ENCODE data around the gene CHN2.

CHN2 gene

DNA sequence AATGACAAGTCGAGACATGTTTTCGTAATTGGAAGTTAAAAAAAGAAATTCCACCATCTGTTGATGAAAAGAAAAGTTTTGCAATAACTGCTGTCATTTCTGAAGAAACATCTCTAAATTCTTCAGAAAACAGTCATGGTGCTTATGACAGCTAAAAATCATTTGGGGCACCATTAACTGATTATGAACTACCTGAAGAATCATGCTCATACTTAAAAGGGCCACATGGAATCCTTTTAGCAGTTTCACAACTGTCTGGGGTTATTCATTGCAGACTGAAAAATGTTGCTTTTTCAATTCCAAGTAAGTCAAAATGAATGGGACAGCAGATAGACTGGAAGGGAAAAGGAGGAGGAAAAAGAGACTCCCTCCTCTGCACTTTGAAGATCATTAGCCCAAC lies 134.2 kb downstream of the CHN2 start:
- no peak for DNase-seq
- TF ChIP-seq, protein P1, sequence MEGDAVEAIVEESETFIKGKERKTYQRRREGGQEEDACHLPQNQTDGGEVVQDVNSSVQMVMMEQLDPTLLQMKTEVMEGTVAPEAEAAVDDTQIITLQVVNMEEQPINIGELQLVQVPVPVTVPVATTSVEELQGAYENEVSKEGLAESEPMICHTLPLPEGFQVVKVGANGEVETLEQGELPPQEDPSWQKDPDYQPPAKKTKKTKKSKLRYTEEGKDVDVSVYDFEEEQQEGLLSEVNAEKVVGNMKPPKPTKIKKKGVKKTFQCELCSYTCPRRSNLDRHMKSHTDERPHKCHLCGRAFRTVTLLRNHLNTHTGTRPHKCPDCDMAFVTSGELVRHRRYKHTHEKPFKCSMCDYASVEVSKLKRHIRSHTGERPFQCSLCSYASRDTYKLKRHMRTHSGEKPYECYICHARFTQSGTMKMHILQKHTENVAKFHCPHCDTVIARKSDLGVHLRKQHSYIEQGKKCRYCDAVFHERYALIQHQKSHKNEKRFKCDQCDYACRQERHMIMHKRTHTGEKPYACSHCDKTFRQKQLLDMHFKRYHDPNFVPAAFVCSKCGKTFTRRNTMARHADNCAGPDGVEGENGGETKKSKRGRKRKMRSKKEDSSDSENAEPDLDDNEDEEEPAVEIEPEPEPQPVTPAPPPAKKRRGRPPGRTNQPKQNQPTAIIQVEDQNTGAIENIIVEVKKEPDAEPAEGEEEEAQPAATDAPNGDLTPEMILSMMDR (IDR thresholded peaks at IDR 0.05), result no peak

DNA sequence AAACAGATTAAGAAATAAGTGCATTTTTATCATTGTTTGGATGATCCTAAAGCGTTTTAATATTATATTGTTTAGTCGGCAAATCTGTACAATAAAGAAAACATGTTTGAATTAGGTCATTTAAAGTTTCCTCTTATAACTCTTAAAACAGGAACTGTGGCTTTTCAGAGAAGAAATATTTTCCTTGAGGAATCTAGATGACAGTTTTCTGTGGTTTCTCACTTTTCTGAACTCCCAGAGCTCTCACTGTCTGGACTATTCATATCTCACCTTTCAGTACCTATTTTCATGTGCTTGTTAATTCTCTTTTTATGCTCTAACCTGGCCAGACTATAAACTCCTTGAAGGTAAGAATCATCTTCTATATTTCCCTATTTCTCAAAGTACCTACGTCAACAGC lies 135.1 kb downstream of the CHN2 start:
- H3K9me3 ChIP-seq, result no peaks in the 10 kb centered on the region
- no peak overlapping the region for H3K4me3 ChIP-seq
- no peak for DNase-seq
- H3K27ac ChIP-seq, result no peak overlapping the region
- peaks cover 0 to 4% (median 0%) of the 10 kb centered on the region in 4 donors for H3K4me1 ChIP-seq
- intact Hi-C loops (cut with DNase I; ENCODE audit: low total_unique reads), result no loop called here
- H3K27me3 ChIP-seq, result peaks cover 0 to 6% of the 10 kb centered on the region in 2 donors
- TF ChIP-seq, protein P1 (IDR thresholded peaks at IDR 0.05), result no peak
- no peaks in the 10 kb centered on the region for H3K36me3 ChIP-seq

More for the DNA sequence above, 134.2 kb downstream of the CHN2 start:
- Histone ChIP-seq H3K9me3 (no peaks in the 10 kb centered on the region), H3K4me1 (peaks cover 0 to 4% (median 0%) of the 10 kb centered on the region in 4 donors), H3K36me3 (no peaks in the 10 kb centered on the region), H3K4me3 (no peak overlapping the region), H3K27me3 (peaks cover 0 to 6% of the 10 kb centered on the region in 2 donors), H3K27ac (no peak overlapping the region)
- intact Hi-C loops (cut with DNase I; ENCODE audit: low total_unique reads), result no loop called here

DNA sequence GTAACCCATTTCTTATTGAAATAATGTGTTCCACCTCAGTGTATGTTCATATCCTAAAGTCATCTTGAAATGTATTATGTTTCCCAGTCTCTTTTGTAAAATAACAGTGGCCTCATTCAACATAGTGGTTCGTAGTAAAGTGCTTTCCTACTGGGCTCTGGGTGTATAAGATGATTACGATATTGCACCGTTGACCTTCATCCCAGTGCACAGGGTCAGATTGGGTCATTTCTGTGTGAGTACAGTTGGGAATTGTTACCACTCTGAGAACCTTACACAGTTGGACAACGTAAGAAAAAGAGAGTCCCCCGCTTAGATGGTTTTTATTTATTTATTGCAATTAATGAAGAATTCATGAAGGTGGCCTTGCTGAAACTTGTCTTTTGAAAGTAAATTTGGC lies 135.6 kb downstream of the CHN2 start:
- no peak for DNase-seq
- TF ChIP-seq, protein P1 (IDR thresholded peaks at IDR 0.05), result no peak
- H3K27ac ChIP-seq, result no peak overlapping the region
- H3K4me1 ChIP-seq, result peaks cover 0 to 4% (median 0%) of the 10 kb centered on the region in 4 donors
- H3K9me3 ChIP-seq, result no peaks in the 10 kb centered on the region
- no peaks in the 10 kb centered on the region for H3K36me3 ChIP-seq
- peaks cover 0 to 6% of the 10 kb centered on the region in 2 donors for H3K27me3 ChIP-seq
- no peak overlapping the region for H3K4me3 ChIP-seq
- intact Hi-C loops (cut with DNase I; ENCODE audit: low total_unique reads), result no loop called here

DNA sequence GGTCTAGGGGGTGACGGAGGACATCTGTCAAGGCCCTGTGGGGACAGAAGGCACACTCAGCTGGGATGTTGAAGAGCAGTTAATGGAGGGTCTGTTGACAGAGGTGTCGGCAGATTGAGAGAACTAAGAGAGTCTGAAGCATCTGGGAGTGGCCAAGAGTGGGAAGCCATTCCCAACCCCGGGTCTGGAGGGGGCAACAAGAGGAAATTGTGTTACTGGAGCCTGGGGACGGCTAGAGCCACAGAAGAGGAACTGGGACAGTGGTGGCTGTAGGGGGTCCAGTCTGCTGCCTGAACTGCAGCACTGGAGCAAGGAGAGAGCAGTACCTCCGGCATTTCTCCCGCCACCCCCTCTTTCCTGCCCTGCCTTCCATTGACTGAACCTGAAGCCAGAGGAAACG lies 136.6 kb downstream of the CHN2 start:
- intact Hi-C loops (cut with DNase I; ENCODE audit: low total_unique reads), result no loop called here
- Histone ChIP-seq H3K4me3 (no peak overlapping the region), H3K9me3 (no peaks in the 10 kb centered on the region), H3K36me3 (no peaks in the 10 kb centered on the region), H3K27me3 (peaks cover 0 to 6% of the 10 kb centered on the region in 2 donors), H3K27ac (no peak overlapping the region), H3K4me1 (peaks cover 0 to 4% (median 0%) of the 10 kb centered on the region in 4 donors)
- TF ChIP-seq, protein P1 (IDR thresholded peaks at IDR 0.05), result no peak
- no peak for DNase-seq

DNA sequence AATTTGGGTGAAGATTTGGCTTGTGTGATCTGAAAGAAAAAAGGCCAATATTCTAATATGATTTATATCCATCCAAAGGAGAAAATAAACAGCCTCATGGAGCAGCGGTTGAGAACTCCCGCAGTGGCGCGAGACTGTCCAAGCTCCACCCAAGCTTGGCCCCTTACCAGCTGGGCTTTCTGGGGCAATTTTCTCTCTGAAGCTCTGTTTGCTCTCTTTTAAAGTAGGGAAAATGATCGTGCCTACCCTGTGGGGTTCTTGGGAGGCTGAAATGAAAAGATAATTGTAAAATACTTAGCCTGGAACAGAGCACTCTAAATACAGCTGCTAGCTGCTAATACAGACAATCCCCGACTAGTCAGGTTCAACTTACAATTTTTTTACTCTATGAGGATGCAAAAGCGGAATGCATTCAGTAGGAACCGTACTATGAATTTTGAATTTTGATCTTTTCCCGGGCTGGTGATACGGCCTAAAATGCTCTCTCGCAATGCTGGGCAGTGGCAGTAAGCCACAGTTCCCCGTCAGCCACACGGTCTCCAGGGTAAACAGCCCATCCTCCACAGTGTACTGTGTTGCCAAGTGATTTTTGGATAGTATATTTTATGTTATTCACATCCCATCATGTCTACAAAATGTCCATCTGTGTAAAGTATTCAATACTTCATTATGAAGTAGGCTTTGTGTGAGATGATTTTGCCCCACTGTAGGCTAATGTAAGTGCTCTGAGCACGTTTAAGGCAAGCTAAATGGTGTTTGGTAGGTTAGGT lies 137.7 kb downstream of the CHN2 start:
- peaks cover 0 to 4% (median 0%) of the 10 kb centered on the region in 4 donors for H3K4me1 ChIP-seq
- TF ChIP-seq, protein P1 (IDR thresholded peaks at IDR 0.05), result no peak
- intact Hi-C loops (cut with DNase I; ENCODE audit: low total_unique reads), result no loop called here
- DNase-seq, result no peak
- no peaks in the 10 kb centered on the region for H3K9me3 ChIP-seq
- H3K27ac ChIP-seq, result no peak overlapping the region
- no peak overlapping the region for H3K4me3 ChIP-seq
- H3K36me3 ChIP-seq, result no peaks in the 10 kb centered on the region
- peaks cover 0 to 6% of the 10 kb centered on the region in 2 donors for H3K27me3 ChIP-seq

Data from tibial artery (tissue), 4 donors.